K562 (cell line): ENCODE measurements around the gene MOCS3. TPM values are rescaled to one million over a fixed set of nuclear protein-coding genes. Genes with fewer than 3 reads are reported as not detected.

Experiments
- ARID1B ChIP-seq: fragments of 450-650 bp; IDR thresholded peaks from 2 replicates; pipeline ENCODE4 v1.6.1; 2016; ENCODE audit warnings: antibody characterized with exemption, mild to moderate bottlenecking, inconsistent platforms
- BACH1 ChIP-seq: fragments of 200-800 bp; sonication (Bioruptor generic); IDR thresholded peaks from 2 replicates; pipeline ENCODE4 v1.6.1; 2016; ENCODE audit warnings: missing genetic modification characterization, missing compliant biosample characterization
- CBX8 ChIP-seq: fragments of 200-600 bp; sonication (generic); IDR thresholded peaks from 2 replicates; pipeline ENCODE4 v1.6.1; 2012; ENCODE audit warnings: borderline replicate concordance, mixed run types, low read depth, mild to moderate bottlenecking, moderate library complexity, mixed read lengths, low read length, control low read depth, inconsistent platforms; ENCODE audit not compliant: poor library complexity, severe bottlenecking; ENCODE audit errors: extremely low read depth
- CSDE1 ChIP-seq, 2 experiments: fragments of 450-650 bp; IDR thresholded peaks; 2 replicates each; pipeline ENCODE4 v1.6.1; 2016; ENCODE audit warnings: mild to moderate bottlenecking in 1 of 2
- CTCF ChIP-seq, 3 experiments: IDR thresholded peaks in 2 of 3; conservative IDR thresholded peaks in 1 of 3; 2 replicates each; pipeline ENCODE4 v1.5.1; 2011 to 2012; ENCODE audit warnings: low read length in 3 of 3, mild to moderate bottlenecking in 3 of 3, control low read depth in 2 of 3, improper control_type of control experiment in 1 of 3, inconsistent platforms in 1 of 3, low read depth in 1 of 3, mixed read lengths in 1 of 3, moderate library complexity in 1 of 3; ENCODE audit not compliant: insufficient read depth in 2 of 3
- CXXC5 ChIP-seq: fragments of 250-450 bp; sonication (Bioruptor Pico); IDR thresholded peaks from 2 replicates; pipeline ENCODE4 v1.8.0; 2022; ENCODE audit warnings: inconsistent platforms, mild to moderate bottlenecking, moderate library complexity
- ETS2 ChIP-seq: IDR thresholded peaks from 2 replicates; pipeline ENCODE4 v1.6.1; 2016; ENCODE audit warnings: borderline replicate concordance, missing genetic modification characterization, mild to moderate bottlenecking, moderate library complexity, missing compliant biosample characterization; ENCODE audit not compliant: poor library complexity, severe bottlenecking
- HCFC1 ChIP-seq: IDR thresholded peaks from 2 replicates; pipeline ENCODE4 v1.6.1; 2012; ENCODE audit warnings: low read depth, low read length, improper control_type of control experiment
- HDAC3 ChIP-seq: fragments of 450-650 bp; IDR thresholded peaks from 2 replicates; pipeline ENCODE4 v1.6.1; 2018; ENCODE audit warnings: borderline replicate concordance, mild to moderate bottlenecking, moderate library complexity; ENCODE audit not compliant: partially characterized antibody
- HNRNPL ChIP-seq: fragments of 200-400 bp; formaldehyde crosslinking; IDR thresholded peaks from 2 replicates; pipeline ENCODE4 v1.6.1; 2017; ENCODE audit warnings: low read depth, mild to moderate bottlenecking, low read length
- HNRNPUL1 ChIP-seq: fragments of 200-400 bp; formaldehyde crosslinking; IDR thresholded peaks from 2 replicates; pipeline ENCODE4 v1.6.1; 2017; ENCODE audit warnings: low read length
- MAFK ChIP-seq: IDR thresholded peaks from 2 replicates; pipeline ENCODE4 v1.6.1; 2011; ENCODE audit warnings: low read length, improper control_type of control experiment
- NBN ChIP-seq: fragments of 450-650 bp; IDR thresholded peaks from 2 replicates; pipeline ENCODE4 v1.6.1; 2016; ENCODE audit warnings: low read depth, mild to moderate bottlenecking
- NFXL1 ChIP-seq: fragments of 450-650 bp; formaldehyde crosslinking; IDR thresholded peaks from 2 replicates; pipeline ENCODE4 v1.4.0; 2021; ENCODE audit warnings: mild to moderate bottlenecking
- PML ChIP-seq: IDR thresholded peaks from 2 replicates; pipeline ENCODE4 v1.6.1; 2012; ENCODE audit warnings: low read length, inconsistent platforms
- RBM39 ChIP-seq: fragments of 200-400 bp; formaldehyde crosslinking; optimal IDR thresholded peaks from 2 replicates; pipeline ENCODE3; 2018; ENCODE audit warnings: low read depth, low read length
- SOX6 ChIP-seq: fragments of 450-650 bp; IDR thresholded peaks from 2 replicates; pipeline ENCODE4 v1.6.1; 2014; ENCODE audit warnings: mild to moderate bottlenecking
- STAT5B ChIP-seq: fragments of 250-450 bp; sonication (Bioruptor Pico); IDR thresholded peaks from 2 replicates; pipeline ENCODE4 v1.8.0; 2021; ENCODE audit warnings: mild to moderate bottlenecking, inconsistent platforms
- SUPT5H ChIP-seq: fragments of 450-650 bp; IDR thresholded peaks from 2 replicates; pipeline ENCODE4 v1.6.1; 2016
- ZNF23 ChIP-seq: fragments of 250-450 bp; sonication (Bioruptor Pico); IDR thresholded peaks from 2 replicates; pipeline ENCODE4 v1.4.0; 2020; ENCODE audit warnings: mild to moderate bottlenecking
- ZNF41 ChIP-seq: fragments of 250-450 bp; sonication (Bioruptor Pico); conservative IDR thresholded peaks from 2 replicates; pipeline ENCODE4 v1.4.0; 2020; ENCODE audit warnings: mild to moderate bottlenecking
- ZNF609 ChIP-seq: sonication (generic); formaldehyde crosslinking; IDR thresholded peaks from 2 replicates; pipeline ENCODE4 v1.8.1; 2023; ENCODE audit warnings: missing genetic modification reagents, mild to moderate bottlenecking, borderline replicate concordance
- polyA plus RNA-seq, 8 experiments: library from polyadenylated mRNA; depleted of rRNA in 4 of 8; stranded (reverse) in 5 of 8; unstranded in 3 of 8; fragments of >200 nt; fragmentation: Nextera tagmentation in 2 of 8; fragmentation: Illumina TruSeq in 1 of 8; extraction: Ambion mirVana in 2 of 8; extraction: Trizol in 1 of 8; gene quantifications; 2 replicates each; pipeline versions ENCODE4 v1.2.1 to v1.2.3, GENCODE V29; 2011 to 2014; ENCODE audit warnings: inconsistent platforms in 1 of 8, missing spikeins in 1 of 8
- total RNA-seq, 7 experiments: library from RNA; depleted of rRNA in 6 of 7; stranded (reverse); fragments of >200 nt in 6 of 7; fragmentation: Illumina TruSeq in 2 of 7; extraction: Trizol in 2 of 7; gene quantifications; 2 replicates each; pipeline versions ENCODE4 v1.2.1 to v1.2.3, GENCODE V29; 2011 to 2021; ENCODE audit warnings: low replicate concordance in 1 of 7

Gene MOCS3
- total and polyA plus RNA-seq, 9 of the 15 experiments (the other 6 are each of a cell fraction or from before 2014, with no cell fraction given) = 0.70 to 6.2 (median 2.9) TPM

GRCh38 chr20:50957798-50958614 is 612 bp upstream of the MOCS3 start, which contains the start of gene DPM1 (continued):
- TF ChIP-seq CTCF (IDR thresholded peaks at IDR 0.05 in 2 of 3, conservative IDR thresholded peaks at IDR 0.05 in 1 of 3; ENCODE audit: insufficient read depth in 2 of 3, low read depth in 1 of 3, low read length in 3 of 3) (no peak), NFXL1 (CRISPR knock-in tag) (no peak), ETS2 (tag) (no peak), NBN (no peak), SOX6 (no peak; the same call in 1 of the 2 replicates), HNRNPUL1 (no peak), CXXC5 (CRISPR knock-in tag) (no peak; the same call in none of the 2 replicates), ZNF41 (CRISPR knock-in tag) (no peak), HDAC3 (no peak), STAT5B (CRISPR knock-in tag) (no peak), HNRNPL (no peak), ZNF23 (CRISPR knock-in tag) (no peak), RBM39 (no peak), ZNF609 (CRISPR knock-in tag) (no peak), SUPT5H (peak; percentile 97), HCFC1 (no peak), BACH1 (no peak), MAFK (no peak), CSDE1 (IDR thresholded peaks at IDR 0.05) (no peak), PML (peak; percentile 87; the same call in 1 of the 2 replicates), CBX8 (no peak), ARID1B (no peak)
